ENCODE results near the gene APLF. TPM values are rescaled to one million over a fixed set of nuclear protein-coding genes. Genes with fewer than 3 reads are reported as not detected.
"Not testable (repeated sequence)": the region's sequence is repeated elsewhere in the genome, so short reads cannot be mapped to it uniquely, and the experiment has no call there.

APLF gene
- total RNA-seq, 1 donor from 2014 or later: 6.2 TPM

- Mint-ChIP-seq H3K4me1 (ENCODE audit: unreplicated experiment) (no peaks in the 10 kb centered on the region), H3K9me3 (no peaks in the 10 kb centered on the region), H3K27me3 (no peaks in the 10 kb centered on the region), H3K36me3 (no peaks in the 10 kb centered on the region), H3K4me3 (no peak overlapping the region), H3K27ac (no peak overlapping the region)
- no peak for TF ChIP-seq CTCF (conservative IDR thresholded peaks at IDR 0.05)
- no peak for DNase-seq (ENCODE audit: extremely low spot score, unreplicated experiment)
Observed at GRCh38 chr2:68569604-68570003, 102.2 kb downstream of the APLF start.

GRCh38 chr2:68570434-68570833, 103.0 kb downstream of the APLF start:
- H3K4me3 Mint-ChIP-seq; DNase-seq (ENCODE audit: extremely low spot score, unreplicated experiment); H3K27me3 Mint-ChIP-seq; H3K36me3 Mint-ChIP-seq; H3K27ac Mint-ChIP-seq; H3K4me1 Mint-ChIP-seq (ENCODE audit: unreplicated experiment); H3K9me3 Mint-ChIP-seq: not testable (repeated sequence)

GRCh38 chr2:68574202-68574791, 106.9 kb downstream of the APLF start:
- peaks cover 5% of the 10 kb centered on the region for H3K36me3 Mint-ChIP-seq
- no peaks in the 10 kb centered on the region for H3K9me3 Mint-ChIP-seq
- H3K27me3 Mint-ChIP-seq: no peaks in the 10 kb centered on the region
- no peak for DNase-seq (ENCODE audit: extremely low spot score, unreplicated experiment)
- H3K27ac Mint-ChIP-seq: no peak overlapping the region
- no peak overlapping the region for H3K4me3 Mint-ChIP-seq
- H3K4me1 Mint-ChIP-seq (ENCODE audit: unreplicated experiment): no peaks in the 10 kb centered on the region
- TF ChIP-seq CTCF (conservative IDR thresholded peaks at IDR 0.05): no peak

- no peaks in the 10 kb centered on the region for H3K9me3 Mint-ChIP-seq
- DNase-seq (ENCODE audit: extremely low spot score, unreplicated experiment): no peak
- no peak for TF ChIP-seq CTCF (conservative IDR thresholded peaks at IDR 0.05)
- no peaks in the 10 kb centered on the region for H3K4me1 Mint-ChIP-seq (ENCODE audit: unreplicated experiment)
- no peak overlapping the region for H3K27ac Mint-ChIP-seq
- no peaks in the 10 kb centered on the region for H3K27me3 Mint-ChIP-seq
- H3K4me3 Mint-ChIP-seq: no peak overlapping the region
- peaks cover 9% of the 10 kb centered on the region for H3K36me3 Mint-ChIP-seq
Observed at GRCh38 chr2:68577183-68577582, 109.8 kb downstream of the APLF start.

GRCh38 chr2:68579689-68580088, 112.3 kb downstream of the APLF start:
- H3K27me3 Mint-ChIP-seq: no peaks in the 10 kb centered on the region
- TF ChIP-seq CTCF (conservative IDR thresholded peaks at IDR 0.05): no peak
- H3K4me1 Mint-ChIP-seq (ENCODE audit: unreplicated experiment): no peaks in the 10 kb centered on the region
- DNase-seq (ENCODE audit: extremely low spot score, unreplicated experiment): no peak
- peaks cover 9% of the 10 kb centered on the region for H3K36me3 Mint-ChIP-seq
- H3K4me3 Mint-ChIP-seq: no peak overlapping the region
- no peak overlapping the region for H3K27ac Mint-ChIP-seq
- no peaks in the 10 kb centered on the region for H3K9me3 Mint-ChIP-seq

GRCh38 chr2:68588589-68588988, 121.2 kb downstream of the APLF start:
- TF ChIP-seq CTCF (conservative IDR thresholded peaks at IDR 0.05): no peak
- Mint-ChIP-seq H3K27me3 (no peaks in the 10 kb centered on the region), H3K27ac (no peak overlapping the region), H3K36me3 (no peaks in the 10 kb centered on the region), H3K9me3 (no peaks in the 10 kb centered on the region), H3K4me3 (no peak overlapping the region), H3K4me1 (ENCODE audit: unreplicated experiment) (no peaks in the 10 kb centered on the region)
- DNase-seq (ENCODE audit: extremely low spot score, unreplicated experiment): no peak

Data from type B pancreatic cell (in vitro differentiated cells).